HG03575 (cell line): Measurements from ENCODE around the gene RUFY3.
"Not testable (repeated sequence)": the region's sequence is repeated elsewhere in the genome, so short reads cannot be mapped to it uniquely, and the experiment has no call there.

Experiments
- ATAC-seq: cut with Tn5 transposase; IDR thresholded peaks from one replicate; pipeline ENCODE4 v1.9.1; 2021; ENCODE audit not compliant: unreplicated experiment, insufficient number of reproducible peaks, low FRiP score; ENCODE audit errors: extremely low read depth

Gene RUFY3

DNA sequence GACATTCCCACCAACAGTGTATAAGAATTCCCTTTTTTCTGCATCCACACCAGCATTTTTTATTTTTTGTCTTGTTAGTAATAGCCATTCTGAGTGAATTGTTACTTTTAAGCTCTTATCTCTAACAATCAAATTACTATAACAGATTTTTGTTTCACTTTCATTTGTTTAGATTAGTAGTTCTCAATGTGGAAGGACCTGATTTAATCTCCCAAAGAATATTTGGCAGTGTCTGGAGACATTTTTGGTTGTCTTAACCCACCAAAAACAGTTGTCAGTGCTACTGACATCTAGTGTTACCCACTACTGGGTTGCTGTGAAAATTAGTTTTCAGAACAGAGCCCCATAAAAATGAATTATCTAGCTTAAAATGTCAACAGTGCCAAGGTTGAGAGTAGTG, 37.9 kb downstream of the RUFY3 start:
- ATAC-seq, result no peak

DNA sequence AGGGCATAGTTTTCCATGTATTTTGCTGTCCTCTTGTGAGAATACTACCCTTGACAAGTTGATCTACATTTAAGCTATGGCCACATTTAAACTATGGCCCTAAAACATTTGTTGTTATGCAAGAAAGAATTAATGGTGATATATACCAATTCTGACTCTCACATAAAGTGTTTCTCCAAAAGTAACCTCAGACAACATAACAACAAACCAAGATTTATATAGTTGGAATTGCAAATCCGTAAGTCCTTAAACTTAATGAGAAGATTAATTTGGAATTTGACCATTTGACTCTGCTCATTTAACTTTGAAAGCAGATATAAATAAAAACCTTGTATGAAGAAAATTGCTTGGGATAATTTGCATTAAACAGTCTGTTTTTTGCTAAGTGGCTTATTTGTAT, 38.9 kb downstream of the RUFY3 start:
- no peak for ATAC-seq

DNA sequence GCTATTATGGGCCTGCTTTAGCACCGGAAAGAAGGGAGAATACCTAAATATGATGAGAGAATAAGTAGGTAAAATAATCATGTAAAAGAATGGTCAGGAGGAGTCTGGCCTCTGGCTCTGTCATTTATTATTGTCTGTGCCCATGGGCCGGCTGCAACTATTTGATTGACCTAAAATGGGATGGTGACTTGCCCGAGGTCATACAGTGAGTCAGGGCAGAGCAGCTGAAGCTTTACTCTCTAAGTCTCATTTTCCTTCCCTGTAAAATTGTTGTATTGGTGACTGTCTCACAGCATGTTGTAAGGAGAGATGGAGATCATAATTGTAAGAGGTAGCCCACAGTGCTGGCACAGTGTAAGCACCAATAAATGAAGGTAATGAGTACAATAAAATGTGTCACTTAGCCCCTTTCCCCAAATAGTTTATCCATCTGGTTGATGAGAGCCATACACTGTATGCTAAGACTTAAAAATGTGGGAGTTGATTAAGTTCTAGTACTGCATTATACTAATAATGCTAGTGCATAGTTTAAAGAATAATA, 39.6 kb downstream of the RUFY3 start:
- ATAC-seq, result no peak

DNA sequence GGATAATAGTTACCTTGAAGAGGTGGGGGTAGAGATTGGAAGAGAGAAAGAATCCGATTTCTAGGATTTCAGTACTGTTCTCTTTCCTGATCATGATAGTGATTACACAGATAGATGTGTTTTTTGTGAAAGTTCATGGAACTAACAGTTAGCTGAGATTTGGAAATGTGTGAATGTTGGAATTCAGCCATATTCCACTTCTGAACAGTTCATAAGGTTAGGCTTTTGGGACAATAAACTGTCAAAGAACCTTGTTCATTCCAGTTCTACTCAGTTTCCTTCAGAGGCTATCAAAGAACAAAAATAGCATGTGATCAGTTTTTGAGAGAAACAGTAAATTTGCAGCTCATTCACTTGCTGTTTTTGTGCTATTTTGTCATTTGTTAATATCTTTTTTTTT, 43.6 kb downstream of the RUFY3 start:
- ATAC-seq, result no peak

DNA sequence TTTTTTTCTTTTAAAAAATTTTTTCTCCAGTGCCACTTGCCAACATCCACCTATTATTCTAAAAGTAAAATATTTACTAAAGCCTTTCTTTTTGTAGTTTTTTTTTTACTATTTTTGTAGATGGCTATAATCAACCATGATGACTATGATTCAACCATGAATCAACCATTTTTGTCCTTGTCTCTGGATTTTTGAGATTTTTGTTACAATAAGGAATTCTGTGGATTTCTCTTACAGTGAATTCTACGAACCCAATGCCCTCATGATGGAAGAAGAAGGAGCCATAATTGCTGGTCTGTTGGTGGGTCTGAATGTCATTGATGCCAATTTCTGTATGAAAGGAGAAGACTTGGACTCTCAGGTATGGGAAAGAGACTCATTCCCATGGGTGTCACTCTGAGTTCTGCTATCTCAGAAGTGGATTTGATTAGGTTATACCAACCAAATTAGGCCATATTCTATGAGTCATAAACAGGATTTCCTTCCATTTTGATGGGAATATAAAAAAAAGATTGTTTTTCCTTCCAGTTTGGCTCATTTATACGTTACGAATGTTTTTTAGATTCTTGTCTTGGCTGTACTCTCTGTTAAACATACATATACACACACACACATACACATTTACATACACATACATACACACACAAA, 46.7 kb downstream of the RUFY3 start:
- ATAC-seq, result no peak

DNA sequence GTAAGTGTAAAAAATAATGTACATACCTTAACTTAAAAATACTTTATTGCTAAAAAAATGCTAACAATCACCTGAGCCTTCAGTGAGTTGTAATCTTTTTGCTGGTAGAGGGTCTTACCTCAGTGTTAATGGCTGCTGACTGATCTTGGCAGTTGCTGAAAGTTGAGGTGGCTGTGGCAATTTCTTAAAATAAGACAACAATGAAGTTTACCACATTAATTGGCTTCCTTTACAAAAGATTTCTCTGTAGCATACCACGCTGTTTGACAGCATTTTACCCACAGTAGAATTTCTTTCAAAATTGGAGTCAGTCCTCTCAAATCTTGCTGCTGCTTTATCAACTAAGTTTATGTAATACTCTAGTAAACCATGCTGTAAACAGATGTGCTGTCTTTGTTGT, 47.6 kb downstream of the RUFY3 start:
- not testable (repeated sequence) for ATAC-seq

DNA sequence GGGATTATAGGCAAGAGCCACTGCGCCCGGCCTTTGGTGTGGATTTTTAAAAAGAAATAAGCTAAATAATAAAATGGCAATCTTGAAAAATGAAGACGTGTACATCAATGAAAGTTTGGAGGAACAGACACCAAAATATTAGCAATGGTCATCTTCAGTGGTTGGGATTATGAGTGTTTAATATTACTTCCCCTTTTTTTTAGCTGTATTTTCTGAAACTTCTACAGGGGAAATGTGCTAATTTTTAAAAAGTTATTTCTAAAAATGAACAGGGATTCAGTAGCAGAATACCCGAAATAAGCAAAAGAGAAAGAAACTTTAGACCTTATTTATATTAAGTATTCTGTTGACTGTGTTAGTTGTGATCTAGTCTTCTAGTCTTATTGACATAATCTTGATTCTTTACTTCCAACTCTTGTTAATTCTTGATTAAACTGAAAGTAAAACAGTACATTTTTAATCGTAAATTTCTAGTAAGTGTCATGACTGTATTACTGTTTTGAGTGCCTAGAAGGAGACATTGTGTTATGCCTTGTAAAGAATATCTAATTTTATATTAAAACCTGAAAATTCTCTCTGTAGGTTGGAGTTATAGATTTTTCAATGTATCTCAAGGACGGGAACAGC, 51.3 kb downstream of the RUFY3 start:
- no peak for ATAC-seq

DNA sequence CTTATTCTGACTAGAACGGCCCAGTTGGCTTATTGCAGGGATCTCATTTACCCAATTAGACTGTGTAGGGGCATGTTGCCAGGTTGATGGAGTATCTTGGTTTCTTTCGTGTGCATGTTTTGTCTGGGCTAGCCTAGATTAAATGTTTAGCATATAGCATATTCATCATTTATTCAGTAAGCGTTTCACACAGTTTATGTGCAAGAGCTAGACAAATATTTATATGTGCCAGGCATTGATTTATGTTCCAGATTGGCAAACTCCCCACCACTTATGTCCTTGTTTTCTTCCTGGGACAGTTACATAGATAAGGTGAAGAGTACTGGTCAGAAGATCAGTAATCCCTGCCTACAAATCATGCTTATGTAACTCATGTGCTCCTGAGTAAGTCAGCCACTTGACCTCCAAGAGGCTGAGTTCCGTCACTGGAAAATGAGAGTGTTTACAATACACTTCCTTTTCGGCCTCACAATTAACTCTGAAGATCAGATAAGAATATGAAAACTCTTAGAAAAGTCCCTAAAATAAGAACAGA, 57.2 kb downstream of the RUFY3 start:
- ATAC-seq, result no peak

DNA sequence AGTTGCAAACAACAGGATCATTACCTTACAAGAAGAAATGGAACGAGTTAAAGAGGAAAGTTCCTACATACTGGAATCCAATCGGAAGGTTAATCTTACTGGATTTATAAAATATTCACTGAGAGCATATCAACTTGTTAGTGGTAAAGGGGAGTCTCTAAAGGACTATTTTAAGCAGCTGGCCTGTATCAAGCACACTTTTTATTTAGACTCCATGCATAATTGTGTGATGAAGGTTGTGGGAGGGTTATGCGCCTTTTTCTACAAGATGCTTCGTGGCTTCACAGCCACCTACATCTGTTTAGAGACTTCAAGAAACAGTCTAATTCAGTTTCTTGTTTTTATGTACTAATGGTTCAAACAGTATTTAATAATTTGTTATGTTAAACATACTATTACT, 61.3 kb downstream of the RUFY3 start:
- ATAC-seq, result no peak

DNA sequence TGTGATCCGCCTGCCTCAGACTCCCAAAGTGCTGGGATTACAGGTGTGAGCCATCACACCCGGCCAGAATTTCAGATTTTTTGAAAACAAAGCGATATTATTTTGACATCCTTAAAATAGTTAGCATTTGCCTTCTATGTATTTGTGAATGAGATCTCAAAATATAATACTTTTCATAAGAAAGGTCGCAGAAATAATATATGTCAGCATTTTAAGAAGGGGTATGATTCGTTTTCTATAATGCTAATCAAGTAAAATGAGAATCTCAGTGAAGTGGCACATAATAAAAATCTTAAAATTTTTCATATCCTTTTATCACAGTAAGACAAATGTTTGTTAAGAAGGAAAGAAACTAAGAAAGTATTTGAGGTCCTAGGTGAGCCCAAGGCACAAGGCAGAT, 65.7 kb downstream of the RUFY3 start:
- ATAC-seq, result no peak

DNA sequence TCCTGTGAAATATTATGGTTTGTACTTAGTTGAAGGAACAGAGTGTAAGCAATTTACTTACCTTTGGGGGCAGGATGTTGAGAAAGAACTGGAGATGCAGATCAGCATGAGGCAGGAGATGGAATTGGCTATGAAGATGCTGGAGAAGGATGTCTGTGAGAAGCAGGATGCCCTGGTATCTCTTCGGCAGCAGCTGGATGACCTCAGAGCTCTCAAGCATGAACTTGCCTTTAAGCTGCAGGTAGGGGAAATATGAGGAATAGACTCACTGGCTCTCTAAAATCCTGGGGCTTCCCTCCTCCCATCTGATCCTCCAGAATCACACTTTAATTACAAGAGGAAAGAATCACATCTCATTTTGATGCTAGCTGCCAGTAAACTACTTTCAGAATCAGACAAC, 67.0 kb downstream of the RUFY3 start:
- ATAC-seq, result no peak

DNA sequence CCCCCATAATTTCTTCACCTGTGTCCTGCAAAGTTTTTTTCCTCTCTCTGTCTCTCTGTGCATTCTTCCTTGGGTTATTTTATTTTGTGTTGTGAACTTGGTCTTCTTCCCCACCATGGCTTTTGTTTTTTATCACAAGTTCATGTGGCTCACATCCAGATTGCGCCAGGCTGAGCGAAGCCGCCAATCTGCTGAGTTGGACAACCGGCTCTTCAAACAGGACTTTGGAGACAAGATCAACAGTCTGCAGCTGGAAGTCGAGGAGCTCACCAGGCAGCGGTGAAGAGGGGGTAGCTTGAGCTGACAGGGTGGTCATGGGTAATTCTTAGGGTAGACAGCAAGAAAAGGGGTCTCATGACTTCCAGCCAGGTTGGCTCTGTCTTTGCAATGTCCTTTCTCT, 71.9 kb downstream of the RUFY3 start:
- ATAC-seq, result no peak

DNA sequence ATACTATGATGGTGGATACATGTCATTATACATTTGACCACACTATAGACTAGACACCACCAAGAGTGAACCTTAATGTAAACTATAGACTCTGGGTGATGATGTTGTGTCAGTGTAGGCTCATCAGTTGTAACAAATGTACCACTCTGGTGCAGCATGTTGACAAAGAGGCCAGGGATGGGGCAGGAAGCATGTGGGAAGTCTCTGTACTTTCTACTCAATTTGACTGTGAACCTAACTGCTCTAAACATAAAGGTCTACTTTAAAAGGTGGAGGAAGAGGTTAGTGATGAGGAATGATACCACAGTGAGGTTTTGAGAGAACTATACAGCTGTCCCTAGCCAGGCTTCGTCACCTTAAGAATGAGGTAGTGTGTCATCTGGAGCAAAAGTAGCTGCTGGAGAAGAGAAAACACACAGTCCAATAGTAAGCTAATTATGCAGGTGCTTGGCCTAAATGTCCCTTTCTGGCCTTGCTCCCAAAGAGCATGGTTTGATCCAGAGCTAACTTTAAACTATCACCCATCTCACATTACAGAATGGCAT, 79.6 kb downstream of the RUFY3 start:
- no peak for ATAC-seq

DNA sequence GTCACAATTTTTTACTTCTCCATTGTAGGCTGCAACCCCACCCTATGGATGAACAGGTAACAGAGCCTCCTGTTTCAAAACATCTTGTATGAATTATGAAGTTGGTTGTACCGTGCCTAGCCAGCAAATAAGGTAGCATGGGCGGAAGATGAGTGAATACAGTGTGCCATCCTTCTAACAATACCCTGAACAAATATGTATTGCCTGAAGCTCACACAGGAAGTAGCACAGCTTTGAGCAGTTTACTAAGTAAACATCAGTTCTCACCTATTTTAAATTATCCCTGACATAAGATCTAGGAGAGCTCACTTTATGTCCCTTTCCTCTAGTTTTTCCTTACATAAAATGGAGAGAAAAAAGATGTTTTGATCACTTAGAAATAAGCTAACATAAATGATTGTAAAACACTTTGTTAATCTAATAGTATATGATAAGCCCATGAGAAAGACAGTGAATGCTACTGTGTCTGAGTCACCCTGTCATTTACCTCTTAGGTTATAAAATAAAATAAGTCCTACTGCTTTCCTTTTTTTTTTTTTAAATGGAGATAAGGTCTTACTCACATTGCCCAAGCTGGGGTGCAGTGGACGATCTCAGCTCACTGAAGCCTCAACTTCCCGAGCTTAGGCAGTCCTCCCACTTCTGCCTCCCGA, 81.3 kb downstream of the RUFY3 start:
- ATAC-seq, result no peak

DNA sequence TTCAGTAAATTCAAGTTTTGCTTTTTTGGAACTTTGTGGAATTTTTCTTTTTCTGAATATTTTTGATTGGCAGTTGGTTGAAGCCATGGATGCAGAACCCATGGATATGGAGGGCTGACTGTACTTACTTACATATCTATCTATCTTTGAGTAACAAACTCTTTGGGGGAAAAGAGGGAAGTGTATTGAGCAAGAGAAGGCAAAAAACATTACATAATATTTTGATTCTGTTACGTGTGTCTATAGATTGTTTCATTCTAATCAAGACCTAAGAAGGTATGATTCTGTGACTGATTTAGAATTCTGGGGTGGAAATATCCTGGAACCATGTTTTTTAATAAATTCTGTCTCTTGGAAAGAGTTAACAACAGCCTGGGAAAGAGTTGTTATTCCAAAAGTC, 86.4 kb downstream of the RUFY3 start:
- no peak for ATAC-seq

DNA sequence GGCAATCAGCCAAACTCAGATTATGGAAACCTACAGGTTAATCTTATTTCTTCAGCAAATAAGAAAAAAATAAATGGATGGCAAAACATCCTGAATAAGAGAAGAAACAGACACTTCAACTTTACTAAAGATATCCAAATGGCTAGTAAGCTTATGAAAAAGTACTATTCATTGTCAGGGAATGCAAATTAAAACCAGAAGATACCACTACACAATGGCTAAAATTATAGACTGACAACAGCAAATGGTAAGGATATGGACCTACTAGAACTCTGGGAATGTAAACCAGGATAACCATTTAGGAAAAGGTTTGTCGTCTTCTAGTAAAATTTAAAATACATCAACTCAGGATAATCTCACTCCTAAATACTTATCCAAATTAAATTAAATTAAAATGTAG, 93.6 kb downstream of the RUFY3 start:
- ATAC-seq, result no peak

DNA sequence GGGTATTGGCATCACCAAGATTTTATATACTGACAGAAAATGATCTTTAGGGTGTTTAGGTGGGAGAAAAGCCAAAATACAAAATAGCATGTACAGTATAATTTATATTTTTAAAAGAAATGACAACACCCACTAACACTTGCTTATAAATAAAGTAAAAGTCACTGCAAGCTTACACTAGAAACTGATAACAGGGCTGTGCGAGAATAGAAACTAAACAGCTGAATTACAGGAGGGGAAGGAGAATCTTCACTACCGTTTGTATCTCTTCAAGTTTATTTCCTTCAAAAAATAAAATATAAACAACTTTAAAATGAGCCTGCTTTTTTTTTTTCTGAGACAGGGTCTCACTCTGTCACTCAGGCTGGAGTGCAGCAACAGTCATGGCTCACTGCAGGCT, 95.1 kb downstream of the RUFY3 start:
- no peak for ATAC-seq

DNA sequence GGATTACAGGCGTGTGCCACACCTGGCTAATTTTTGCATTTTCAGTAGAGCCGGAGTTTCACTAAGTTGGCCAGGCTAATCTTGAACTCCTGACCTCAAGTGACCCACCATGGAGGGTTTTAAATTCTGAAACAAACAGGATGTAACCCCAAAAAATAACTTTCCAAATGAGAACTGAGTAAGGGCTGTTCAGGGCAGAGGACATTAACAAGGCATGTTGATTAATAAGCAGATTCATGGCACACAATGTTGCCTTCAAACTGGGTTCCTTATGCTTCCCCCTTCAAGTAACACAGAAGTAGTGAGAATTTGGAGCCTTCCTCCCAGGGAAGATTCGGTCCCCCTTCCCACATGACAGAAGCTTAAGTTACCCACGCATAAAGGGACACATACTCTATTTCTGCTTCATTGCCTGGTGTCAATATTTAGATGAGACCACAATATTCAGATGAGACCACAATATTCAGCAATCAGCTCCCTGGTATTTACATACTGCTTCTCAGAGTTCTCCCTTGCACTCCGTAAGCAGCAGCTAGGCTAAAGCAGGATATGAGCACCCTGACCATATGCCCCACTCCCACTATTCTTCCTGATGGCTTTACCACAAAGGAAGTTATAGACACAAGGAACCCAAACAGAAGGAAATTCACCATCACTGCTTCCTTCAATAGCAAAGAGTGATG, 96.5 kb downstream of the RUFY3 start:
- ATAC-seq, result no peak

DNA sequence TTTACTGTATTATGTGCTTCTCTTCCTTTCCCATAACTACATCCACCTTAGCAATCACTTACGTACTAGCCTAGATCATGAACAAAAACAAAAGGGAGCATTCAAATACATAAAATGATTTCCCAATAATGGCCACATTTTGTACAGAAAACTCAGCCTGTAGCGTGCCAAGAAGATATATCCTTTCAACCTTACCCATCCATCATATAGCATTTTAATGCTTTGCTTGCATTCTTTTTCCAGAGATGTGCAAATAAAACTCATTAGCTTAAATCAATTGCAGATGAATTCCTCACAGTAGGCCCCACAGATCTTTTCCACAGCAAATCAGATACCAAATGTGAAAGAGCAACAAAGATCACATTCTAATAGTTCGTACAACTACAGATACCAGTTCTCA, 97.2 kb downstream of the RUFY3 start:
- ATAC-seq, result no peak
